Activated T-cell treated with anti-CD3 and anti-CD28 coated beads, Interleukin-2, amount 50 U/mL, for 72 hours (primary cell): ENCODE results near the gene SDK1. TPM values are rescaled to one million over a fixed set of nuclear protein-coding genes. Genes with fewer than 3 reads are reported as not detected.

Experiments
- ATAC-seq, 2 donors: fragments of 150-1000 bp; cut with Tn5 transposase; replicated peaks in 1 of 2; 2 replicates each; pipeline ENCODE4 v1.10.0; 2021; ENCODE audit warnings: moderate library complexity in 2 of 2, mild to moderate bottlenecking in 1 of 2
- DNase-seq, 2 donors: peaks; one replicate each; pipeline ENCODE4 v3.0.0; 2021 to 2022; ENCODE audit warnings: mixed read lengths in 1 of 2
- H3K27ac Mint-ChIP-seq: one replicate; pipeline ENCODE4 v1.8.0; 2022; ENCODE audit warnings: mild to moderate bottlenecking, moderate library complexity, mixed read lengths
- H3K27me3 Mint-ChIP-seq: one replicate; pipeline ENCODE4 v1.8.0; 2022; ENCODE audit warnings: low read depth, mixed read lengths
- H3K36me3 Mint-ChIP-seq, 2 donors: one replicate each; pipeline ENCODE4 v1.8.0; 2022; ENCODE audit warnings: mixed read lengths in 2 of 2, mild to moderate bottlenecking in 1 of 2; ENCODE audit not compliant: insufficient read depth in 2 of 2
- H3K4me1 Mint-ChIP-seq: one replicate; pipeline ENCODE4 v1.8.0; 2022; ENCODE audit warnings: low read depth, mixed read lengths
- H3K4me3 Mint-ChIP-seq, 2 donors: one replicate each; pipeline ENCODE4 v1.8.0; 2022; ENCODE audit warnings: mild to moderate bottlenecking in 2 of 2, mixed read lengths in 2 of 2, moderate library complexity in 2 of 2
- H3K9me3 Mint-ChIP-seq, 2 donors: one replicate each; pipeline ENCODE4 v1.8.0; 2022; ENCODE audit warnings: mixed read lengths in 2 of 2
- total RNA-seq, 2 donors: library from RNA; stranded (reverse); gene quantifications; one replicate each; pipeline ENCODE4 v1.2.3, GENCODE V29; 2022

Gene SDK1
- total RNA-seq, 2 donors from 2014 or later: 6.1 to 6.3 TPM

DNA sequence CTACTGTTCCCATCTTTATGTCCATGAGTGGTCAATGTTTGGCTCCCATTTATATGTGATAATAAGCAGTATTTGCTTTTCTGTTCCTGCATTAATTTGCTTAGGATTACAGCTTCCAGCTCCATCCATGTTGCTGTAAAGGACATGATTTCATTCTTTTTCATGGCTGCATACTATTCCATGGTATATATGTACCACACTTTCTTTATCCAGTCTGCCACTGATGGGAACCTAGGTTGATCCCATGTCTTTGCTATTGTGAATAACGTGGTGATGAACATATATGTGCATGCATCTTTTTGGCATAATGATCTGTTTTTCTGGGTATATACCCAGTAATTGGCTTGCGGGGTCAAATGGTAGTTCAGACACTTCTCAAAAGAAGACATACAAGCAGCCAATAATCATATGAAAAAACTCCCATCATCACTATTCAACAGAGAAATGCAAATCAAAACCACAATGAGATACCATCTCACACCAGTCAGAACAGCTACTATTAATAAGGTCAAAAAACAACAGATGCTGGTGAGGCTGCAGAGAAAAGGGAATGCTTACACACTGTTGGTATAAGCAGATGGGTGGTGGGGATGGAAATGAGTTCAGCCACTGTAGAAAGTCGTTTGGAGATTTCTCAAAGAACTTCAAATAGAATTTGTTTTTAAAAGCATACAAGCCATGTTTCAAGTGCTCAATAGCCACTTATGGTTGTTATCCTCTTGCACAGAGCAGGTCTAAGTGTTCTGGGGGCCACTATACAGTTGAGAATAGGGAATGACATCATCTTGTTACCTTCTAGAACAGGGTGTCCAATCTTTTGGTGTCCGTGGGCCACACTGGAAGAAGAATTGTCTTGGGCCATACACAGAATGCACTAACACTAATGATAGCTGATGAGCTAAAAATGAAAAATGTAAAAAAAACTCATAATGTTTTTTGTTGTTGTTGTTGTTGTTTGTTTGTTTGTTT lies 23.2 kb upstream of the SDK1 start:
- H3K27me3 Mint-ChIP-seq: peaks cover 13% of the 10 kb centered on the region

GRCh38 chr7:3279147-3279818 lies 21.8 kb upstream of the SDK1 start:
- no peaks in the 10 kb centered on the region for H3K4me1 Mint-ChIP-seq
- H3K4me3 Mint-ChIP-seq: no peak overlapping the region
- ATAC-seq (no peak), DNase-seq (no peak)
- no peaks in the 10 kb centered on the region for H3K36me3 Mint-ChIP-seq
- H3K27ac Mint-ChIP-seq: no peak overlapping the region
- no peaks in the 10 kb centered on the region for H3K9me3 Mint-ChIP-seq
- peaks cover 13% of the 10 kb centered on the region for H3K27me3 Mint-ChIP-seq

More for the DNA sequence above, 23.2 kb upstream of the SDK1 start:
- H3K9me3 Mint-ChIP-seq: no peaks in the 10 kb centered on the region
- no peak for ATAC-seq
- no peak for DNase-seq
- no peak overlapping the region for H3K4me3 Mint-ChIP-seq
- no peaks in the 10 kb centered on the region for H3K4me1 Mint-ChIP-seq
- H3K36me3 Mint-ChIP-seq: no peaks in the 10 kb centered on the region
- H3K27ac Mint-ChIP-seq: no peak overlapping the region

DNA sequence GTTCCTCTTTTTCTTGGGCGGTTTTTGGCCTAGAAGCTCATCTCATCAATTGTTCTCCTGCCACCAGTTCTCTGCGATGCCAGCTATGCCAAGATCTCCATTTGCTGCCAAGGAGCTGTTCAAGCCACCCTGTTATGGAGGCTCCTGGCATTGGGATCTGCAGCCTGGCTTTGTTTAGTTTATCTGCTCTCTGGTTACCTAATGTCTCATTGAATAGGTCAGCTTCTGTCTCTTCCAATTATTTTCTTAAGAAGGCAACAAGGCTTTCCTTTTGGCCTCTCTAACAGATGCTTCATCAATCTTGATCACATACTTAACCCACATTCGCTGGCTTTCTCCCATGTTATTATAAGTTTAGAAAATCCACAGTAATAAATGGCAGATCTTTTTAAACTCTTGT lies 20.6 kb upstream of the SDK1 start:
- ATAC-seq (no peak), DNase-seq (no peak)
- Mint-ChIP-seq H3K4me3 (no peak overlapping the region), H3K27me3 (peaks cover 13% of the 10 kb centered on the region), H3K36me3 (no peaks in the 10 kb centered on the region), H3K27ac (no peak overlapping the region), H3K9me3 (no peaks in the 10 kb centered on the region), H3K4me1 (no peaks in the 10 kb centered on the region)

GRCh38 chr7:3280946-3281656 lies 20.0 kb upstream of the SDK1 start:
- Mint-ChIP-seq H3K27ac (no peak overlapping the region), H3K27me3 (peaks cover 18% of the 10 kb centered on the region), H3K36me3 (no peaks in the 10 kb centered on the region), H3K4me3 (no peak overlapping the region), H3K4me1 (no peaks in the 10 kb centered on the region), H3K9me3 (no peaks in the 10 kb centered on the region)
- DNase-seq: no peak
- no peak for ATAC-seq

DNA sequence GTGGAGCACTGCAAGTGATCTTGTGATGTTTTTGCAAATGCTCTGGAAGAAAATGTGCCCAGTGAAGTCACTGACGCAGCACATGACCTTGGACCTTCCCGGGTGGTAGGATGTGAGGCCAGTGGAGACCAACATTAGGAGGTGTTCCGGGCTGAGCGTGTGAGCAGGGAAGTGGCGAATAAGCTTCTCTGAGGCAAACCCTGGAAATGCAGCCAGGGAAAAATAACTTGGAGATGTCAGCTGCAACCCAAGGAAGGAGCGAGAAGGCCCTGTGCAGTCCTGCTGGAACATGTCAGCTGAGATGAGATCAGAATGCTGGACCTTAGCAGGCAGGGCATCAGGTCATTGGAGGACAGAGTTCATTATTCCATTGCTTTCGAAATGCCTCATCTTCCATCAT lies 18.6 kb upstream of the SDK1 start:
- H3K27me3 Mint-ChIP-seq: peaks cover 18% of the 10 kb centered on the region
- no peak overlapping the region for H3K4me3 Mint-ChIP-seq
- H3K36me3 Mint-ChIP-seq: no peaks in the 10 kb centered on the region
- no peaks in the 10 kb centered on the region for H3K4me1 Mint-ChIP-seq
- DNase-seq: no peak
- peaks cover 0 to 3% of the 10 kb centered on the region in 2 donors for H3K9me3 Mint-ChIP-seq
- no peak for ATAC-seq
- no peak overlapping the region for H3K27ac Mint-ChIP-seq

GRCh38 chr7:3283130-3283704 lies 17.8 kb upstream of the SDK1 start:
- Mint-ChIP-seq H3K4me3 (no peak overlapping the region), H3K36me3 (no peaks in the 10 kb centered on the region), H3K4me1 (no peaks in the 10 kb centered on the region), H3K27me3 (peaks cover 18% of the 10 kb centered on the region), H3K27ac (no peak overlapping the region), H3K9me3 (peaks cover 0 to 3% of the 10 kb centered on the region in 2 donors)
- DNase-seq: no peak
- ATAC-seq: no peak

DNA sequence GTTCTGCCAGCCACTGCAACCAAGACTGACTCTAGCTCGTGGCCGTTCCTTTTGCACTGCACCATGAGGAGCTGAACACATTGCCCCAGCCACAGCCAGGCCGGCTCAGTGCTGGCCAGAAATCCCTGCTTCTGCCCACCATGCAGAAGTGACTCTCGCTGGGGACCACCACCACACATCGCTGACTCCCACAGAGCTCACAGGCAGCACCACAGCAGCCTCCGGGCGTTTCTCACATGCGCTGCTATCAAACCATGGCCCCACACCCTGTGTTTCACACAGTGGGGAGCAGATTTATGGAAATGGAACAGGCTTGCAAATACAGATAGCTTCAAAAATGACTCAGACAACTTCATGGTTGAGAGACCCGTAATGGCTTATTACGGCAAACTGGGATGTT lies 15.4 kb upstream of the SDK1 start:
- Mint-ChIP-seq H3K4me1 (no peaks in the 10 kb centered on the region), H3K27ac (no peak overlapping the region), H3K9me3 (peaks cover 0 to 3% of the 10 kb centered on the region in 2 donors), H3K4me3 (no peak overlapping the region), H3K27me3 (peaks cover 6% of the 10 kb centered on the region), H3K36me3 (no peaks in the 10 kb centered on the region)
- ATAC-seq: no peak
- no peak for DNase-seq

DNA sequence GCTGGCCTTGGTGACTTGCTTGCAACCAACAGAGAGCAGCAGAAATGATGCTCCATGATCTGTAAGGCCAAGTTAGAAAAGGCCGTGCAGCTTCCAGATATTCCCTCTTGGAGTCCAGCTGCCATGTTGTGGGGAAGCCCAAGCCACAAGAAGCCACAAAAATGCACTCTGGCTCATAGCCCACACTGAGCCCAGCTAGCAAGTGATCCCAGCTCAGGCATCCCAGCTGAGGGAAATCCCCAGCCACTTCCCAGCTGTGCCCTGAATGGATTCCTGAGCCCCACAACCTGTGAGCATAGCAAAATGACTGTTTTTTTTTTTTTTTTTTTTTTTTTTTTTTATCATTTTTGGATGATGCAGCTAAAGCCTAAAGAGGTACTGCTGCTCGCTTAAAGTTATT lies 11.1 kb upstream of the SDK1 start:
- H3K36me3 Mint-ChIP-seq: no peaks in the 10 kb centered on the region
- ATAC-seq (no peak), DNase-seq (no peak)
- H3K27ac Mint-ChIP-seq: no peak overlapping the region
- no peak overlapping the region for H3K4me3 Mint-ChIP-seq
- peaks cover 0 to 3% of the 10 kb centered on the region in 2 donors for H3K9me3 Mint-ChIP-seq
- H3K27me3 Mint-ChIP-seq: peaks cover 22% of the 10 kb centered on the region
- no peaks in the 10 kb centered on the region for H3K4me1 Mint-ChIP-seq

DNA sequence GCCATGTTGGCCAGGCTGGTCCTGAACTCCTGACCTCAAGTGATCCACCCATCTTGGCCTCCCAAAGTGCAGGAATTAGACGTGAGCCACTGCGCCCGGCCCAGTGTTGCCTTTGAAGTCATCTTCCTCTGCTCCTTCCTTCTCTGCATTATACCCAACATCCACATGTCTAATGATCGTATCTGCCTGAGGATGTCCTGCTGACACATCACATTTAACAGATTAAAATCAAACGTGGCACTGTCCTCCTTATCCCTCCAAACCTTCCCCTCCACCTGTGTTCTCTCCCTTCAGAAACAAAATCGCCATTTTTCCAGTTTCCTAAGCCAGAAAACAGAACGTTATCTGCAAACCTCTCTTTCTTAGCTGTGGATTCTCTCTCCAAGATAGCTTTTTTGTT lies 8.4 kb upstream of the SDK1 start:
- Mint-ChIP-seq H3K27ac (no peak overlapping the region), H3K4me3 (no peak overlapping the region), H3K4me1 (no peaks in the 10 kb centered on the region), H3K9me3 (no peaks in the 10 kb centered on the region), H3K27me3 (peaks cover 21% of the 10 kb centered on the region), H3K36me3 (no peaks in the 10 kb centered on the region)
- ATAC-seq (no peak), DNase-seq (no peak)

DNA sequence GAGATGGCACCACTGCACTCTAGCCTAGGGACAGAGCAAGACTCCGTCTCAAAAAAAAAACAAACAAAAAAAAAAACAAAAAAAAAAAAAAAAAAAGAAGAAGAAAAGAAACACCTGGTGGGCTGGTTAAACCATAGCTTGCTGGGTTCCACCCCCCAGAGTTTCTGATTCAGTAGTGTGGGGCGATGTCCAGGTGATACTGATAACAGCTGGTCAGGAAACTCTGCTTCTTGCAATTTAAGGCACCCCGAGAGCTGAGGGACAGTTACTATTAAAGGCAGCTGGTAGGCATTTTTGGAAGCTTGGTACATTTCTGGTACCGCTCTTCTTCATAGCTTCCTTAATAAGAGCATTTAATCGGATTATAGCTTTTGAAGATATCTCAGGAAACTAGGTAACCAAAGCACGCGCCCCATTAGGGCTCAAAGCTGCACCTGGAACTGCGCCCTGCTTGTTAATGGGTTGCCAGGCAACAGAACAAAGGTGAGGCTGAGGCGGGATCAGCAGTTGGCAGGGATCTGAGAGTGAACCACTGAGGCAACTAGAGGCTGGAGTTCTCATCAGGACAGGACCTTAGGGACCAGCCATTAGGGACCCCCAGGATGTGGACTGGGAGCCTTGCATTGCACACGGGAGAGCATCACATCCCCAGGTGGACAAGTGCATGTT lies 6.5 kb upstream of the SDK1 start:
- no peaks in the 10 kb centered on the region for H3K4me1 Mint-ChIP-seq
- no peak overlapping the region for H3K4me3 Mint-ChIP-seq
- H3K36me3 Mint-ChIP-seq: no peaks in the 10 kb centered on the region
- peaks cover 32% of the 10 kb centered on the region for H3K27me3 Mint-ChIP-seq
- no peak for DNase-seq
- no peaks in the 10 kb centered on the region for H3K9me3 Mint-ChIP-seq
- no peak overlapping the region for H3K27ac Mint-ChIP-seq
- no peak for ATAC-seq

DNA sequence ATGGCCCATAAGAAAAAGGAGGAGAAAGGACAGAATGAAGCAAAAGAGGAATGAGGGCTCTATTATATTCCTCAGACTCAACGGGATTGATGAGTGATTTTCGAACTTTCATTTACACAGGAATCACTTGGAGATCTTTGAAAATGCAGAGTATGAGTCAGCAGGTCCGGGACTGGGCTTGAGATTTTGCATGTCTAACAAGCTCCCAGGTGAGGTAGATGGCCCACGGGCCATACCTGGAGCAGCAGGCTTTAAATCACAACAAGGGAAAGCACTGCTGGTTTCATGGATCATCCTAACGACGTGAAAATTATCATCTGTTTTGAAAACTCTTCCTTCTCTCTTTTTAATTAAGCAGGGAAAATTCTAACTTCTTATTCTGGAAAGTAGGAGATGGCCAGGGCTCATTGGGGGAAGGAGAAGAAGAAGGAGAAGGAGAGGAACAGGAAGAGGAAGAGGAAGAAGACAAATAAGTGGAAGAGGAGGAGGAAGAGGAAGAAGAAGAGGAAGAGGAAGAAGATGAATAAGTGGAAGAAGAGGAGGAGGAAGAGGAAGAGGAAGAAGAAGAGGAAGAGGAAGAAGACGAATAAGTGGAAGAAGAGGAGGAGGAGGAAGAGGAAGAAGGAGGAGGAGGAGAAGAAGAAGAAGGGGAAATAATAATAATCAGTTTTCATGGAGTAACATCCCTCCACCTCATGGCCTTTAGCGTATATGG lies 3.8 kb upstream of the SDK1 start:
- ATAC-seq: no peak
- H3K9me3 Mint-ChIP-seq: no peaks in the 10 kb centered on the region
- H3K36me3 Mint-ChIP-seq: no peaks in the 10 kb centered on the region
- H3K27ac Mint-ChIP-seq: no peak overlapping the region
- peaks cover 44% of the 10 kb centered on the region for H3K27me3 Mint-ChIP-seq
- peaks cover 8% of the 10 kb centered on the region for H3K4me1 Mint-ChIP-seq
- H3K4me3 Mint-ChIP-seq: no peak overlapping the region
- DNase-seq: no peak

DNA sequence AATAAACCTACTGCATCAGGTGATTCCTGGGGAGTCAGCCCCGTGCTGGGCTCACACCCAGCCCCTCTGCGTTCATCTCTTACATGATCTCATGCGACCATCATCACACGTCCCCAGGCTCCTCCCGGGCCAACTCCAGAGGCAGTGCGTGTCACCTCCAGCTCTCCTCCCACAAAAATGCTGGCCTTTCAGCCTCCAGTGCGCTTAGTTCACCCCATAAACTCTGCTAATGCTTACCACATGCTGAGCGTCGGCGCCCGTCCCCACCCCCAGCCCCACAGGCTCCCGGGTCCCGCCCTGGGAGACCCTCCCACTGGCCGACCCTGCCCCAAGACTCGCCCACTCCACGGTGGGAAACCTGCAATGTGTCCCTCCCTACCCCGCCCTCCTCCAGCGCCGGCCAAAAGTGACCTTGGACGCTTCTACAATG lies 816 bp upstream of the SDK1 start:
- ATAC-seq (no peak), DNase-seq (peak in 1 of 2 donors; percentile 7)
- H3K9me3 Mint-ChIP-seq: no peaks in the 10 kb centered on the region
- no peak overlapping the region for H3K27ac Mint-ChIP-seq
- peaks cover 53% of the 10 kb centered on the region for H3K27me3 Mint-ChIP-seq
- peak overlapping the region; percentile 67 to 72 for H3K4me3 Mint-ChIP-seq
- no peaks in the 10 kb centered on the region for H3K36me3 Mint-ChIP-seq
- peaks cover 18% of the 10 kb centered on the region for H3K4me1 Mint-ChIP-seq
